DOHH2 (cell line): ENCODE data around the gene MOXD1.
"Not testable (repeated sequence)": the region's sequence is repeated elsewhere in the genome, so short reads cannot be mapped to it uniquely, and the experiment has no call there.

Experiments
- H3F3A ChIP-seq: fragments of 200-600 bp; sonication (generic), shearing (Covaris generic); 2 replicates; pipeline ENCODE4 v1.6.0; 2016; ENCODE audit warnings: antibody characterized with exemption, mild to moderate bottlenecking; ENCODE audit not compliant: control insufficient read depth, insufficient read depth
- H3K27ac ChIP-seq: fragments of 200-600 bp; sonication (generic); 2 replicates; pipeline ENCODE4 v1.5.1; 2014; ENCODE audit warnings: low read depth, mild to moderate bottlenecking, low read length, moderate library complexity
- H3K27me3 ChIP-seq: fragments of 200-600 bp; sonication (generic); 2 replicates; pipeline ENCODE4 v1.6.1; 2014; ENCODE audit warnings: mild to moderate bottlenecking, low read length, mixed read lengths; ENCODE audit not compliant: control insufficient read depth
- H3K36me3 ChIP-seq: fragments of 200-600 bp; sonication (generic); 2 replicates; pipeline ENCODE4 v1.6.1; 2014; ENCODE audit warnings: mild to moderate bottlenecking, low read length, moderate library complexity, mixed read lengths; ENCODE audit not compliant: control insufficient read depth
- H3K4me1 ChIP-seq: fragments of 200-600 bp; sonication (generic); 2 replicates; pipeline ENCODE4 v1.6.1; 2014; ENCODE audit warnings: mild to moderate bottlenecking, low read length, mixed read lengths; ENCODE audit not compliant: control insufficient read depth
- H3K4me2 ChIP-seq: fragments of 200-600 bp; sonication (generic); 2 replicates; pipeline ENCODE4 v1.6.0; 2014; ENCODE audit warnings: mild to moderate bottlenecking, low read length, moderate library complexity
- H3K4me3 ChIP-seq: fragments of 200-600 bp; sonication (generic); 2 replicates; pipeline ENCODE4 v1.5.1; 2014; ENCODE audit warnings: mild to moderate bottlenecking, low read length, mixed read lengths
- H3K79me2 ChIP-seq: fragments of 200-600 bp; sonication (generic); 2 replicates; pipeline ENCODE4 v1.6.1; 2014; ENCODE audit warnings: mild to moderate bottlenecking, low read length, mixed read lengths; ENCODE audit not compliant: control insufficient read depth
- H3K9me2 ChIP-seq: fragments of 200-600 bp; sonication (generic); replicated peaks from 2 replicates; pipeline ENCODE4 v1.6.1; 2014; ENCODE audit warnings: mild to moderate bottlenecking, low read length, mixed read lengths; ENCODE audit not compliant: control insufficient read depth
- H3K9me3 ChIP-seq: fragments of 200-600 bp; sonication (generic); 2 replicates; pipeline ENCODE4 v1.6.1; 2014; ENCODE audit warnings: antibody characterized with exemption, low read length, mixed read lengths; ENCODE audit not compliant: control insufficient read depth, insufficient read depth
- H4K20me1 ChIP-seq: fragments of 200-600 bp; sonication (generic); 2 replicates; pipeline ENCODE4 v1.6.0; 2014; ENCODE audit warnings: low read depth, mild to moderate bottlenecking, antibody characterized with exemption, low read length, moderate library complexity; ENCODE audit not compliant: control insufficient read depth, insufficient read depth
- EZH2phosphoT487 ChIP-seq: fragments of 200-600 bp; sonication (generic); IDR thresholded peaks from 2 replicates; pipeline ENCODE4 v1.6.1; 2017; ENCODE audit warnings: borderline replicate concordance, mild to moderate bottlenecking, antibody characterized with exemption, low read length, moderate library complexity, mixed read lengths
- TF ChIP-seq, protein P1 (sequence below): fragments of 200-600 bp; sonication (generic); IDR thresholded peaks from one replicate; pipeline ENCODE4 v1.5.1; 2014; ENCODE audit warnings: antibody characterized with exemption, mild to moderate bottlenecking, low read depth, low read length; ENCODE audit not compliant: poor library complexity, severe bottlenecking

Gene MOXD1

DNA sequence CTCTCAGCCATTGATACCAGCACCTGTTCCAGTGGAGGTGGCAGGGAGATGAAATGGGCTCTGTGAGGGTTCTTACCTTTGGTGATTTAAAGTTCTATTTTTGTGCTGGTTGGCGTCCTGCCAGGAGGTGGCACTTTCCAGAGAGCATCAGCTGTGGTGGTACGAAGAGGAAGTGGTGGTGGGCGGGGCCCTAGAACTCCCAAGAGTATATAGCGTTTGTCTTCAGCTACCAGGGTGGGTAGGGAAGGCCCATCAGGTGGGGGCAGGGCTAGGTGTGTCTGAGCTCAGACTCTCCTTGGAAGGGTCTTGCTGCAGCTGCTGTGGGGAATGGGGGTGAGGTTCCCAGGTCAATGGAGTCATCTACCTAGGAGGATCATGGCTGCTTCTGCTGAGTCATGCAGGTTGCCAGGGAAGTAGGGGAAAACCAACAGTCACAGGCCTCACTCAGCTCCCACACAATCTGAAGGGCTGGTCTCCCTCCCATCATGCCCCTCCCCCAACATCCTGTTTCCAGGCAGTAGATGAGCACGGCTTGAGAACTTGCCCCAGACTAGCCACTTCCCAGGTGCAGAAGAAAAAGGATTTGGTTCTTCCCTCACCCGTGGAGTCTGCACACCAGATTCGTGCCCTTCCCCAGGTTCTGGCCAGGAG lies 46.6 kb downstream of the MOXD1 start:
- no peaks in the 10 kb centered on the region for H3K9me2 ChIP-seq
- H3K9me3 ChIP-seq: peaks cover 12% of the 10 kb centered on the region; the same call in 1 of the 2 replicates
- H3K27ac ChIP-seq: peak overlapping the region; percentile 9; the same call in 1 of the 2 replicates
- no peaks in the 10 kb centered on the region for H3K79me2 ChIP-seq
- peak overlapping the region; percentile 46 for H3K4me3 ChIP-seq
- peaks cover 9% of the 10 kb centered on the region for H3K36me3 ChIP-seq
- no peaks in the 10 kb centered on the region; the same call in 1 of the 2 replicates for H3F3A ChIP-seq
- TF ChIP-seq EZH2phosphoT487: no peak
- TF ChIP-seq, protein P1, sequence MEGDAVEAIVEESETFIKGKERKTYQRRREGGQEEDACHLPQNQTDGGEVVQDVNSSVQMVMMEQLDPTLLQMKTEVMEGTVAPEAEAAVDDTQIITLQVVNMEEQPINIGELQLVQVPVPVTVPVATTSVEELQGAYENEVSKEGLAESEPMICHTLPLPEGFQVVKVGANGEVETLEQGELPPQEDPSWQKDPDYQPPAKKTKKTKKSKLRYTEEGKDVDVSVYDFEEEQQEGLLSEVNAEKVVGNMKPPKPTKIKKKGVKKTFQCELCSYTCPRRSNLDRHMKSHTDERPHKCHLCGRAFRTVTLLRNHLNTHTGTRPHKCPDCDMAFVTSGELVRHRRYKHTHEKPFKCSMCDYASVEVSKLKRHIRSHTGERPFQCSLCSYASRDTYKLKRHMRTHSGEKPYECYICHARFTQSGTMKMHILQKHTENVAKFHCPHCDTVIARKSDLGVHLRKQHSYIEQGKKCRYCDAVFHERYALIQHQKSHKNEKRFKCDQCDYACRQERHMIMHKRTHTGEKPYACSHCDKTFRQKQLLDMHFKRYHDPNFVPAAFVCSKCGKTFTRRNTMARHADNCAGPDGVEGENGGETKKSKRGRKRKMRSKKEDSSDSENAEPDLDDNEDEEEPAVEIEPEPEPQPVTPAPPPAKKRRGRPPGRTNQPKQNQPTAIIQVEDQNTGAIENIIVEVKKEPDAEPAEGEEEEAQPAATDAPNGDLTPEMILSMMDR: no peak
- H3K4me1 ChIP-seq: peaks cover 54% of the 10 kb centered on the region
- no peaks in the 10 kb centered on the region for H4K20me1 ChIP-seq
- peak overlapping the region; percentile 63 for H3K4me2 ChIP-seq
- no peaks in the 10 kb centered on the region for H3K27me3 ChIP-seq

DNA sequence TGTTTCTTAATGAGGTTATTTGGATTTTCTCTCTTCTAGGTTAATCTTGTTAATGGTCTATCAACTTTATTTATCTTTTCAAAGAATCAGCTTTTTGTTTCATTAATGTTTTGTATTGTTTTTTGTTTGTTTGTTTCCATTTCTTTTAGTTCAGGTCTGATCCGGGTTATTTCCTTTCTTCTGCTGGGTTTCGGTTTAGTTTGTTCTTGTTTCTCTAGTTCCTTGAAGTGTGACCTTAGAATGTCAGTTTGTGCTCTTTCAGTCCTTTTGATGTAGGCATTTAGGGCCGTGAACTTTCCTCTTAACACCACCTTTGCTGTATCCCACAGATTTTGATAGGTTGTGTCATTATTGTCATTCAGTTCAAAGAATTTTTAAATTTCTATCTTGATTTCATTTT lies 49.3 kb downstream of the MOXD1 start:
- H3F3A ChIP-seq, H3K27ac ChIP-seq, H3K4me3 ChIP-seq, H3K79me2 ChIP-seq, H4K20me1 ChIP-seq, H3K36me3 ChIP-seq, H3K27me3 ChIP-seq, H3K9me2 ChIP-seq: not testable (repeated sequence)
- Histone ChIP-seq H3K9me3 (peaks cover 12% of the 10 kb centered on the region; the same call in 1 of the 2 replicates), H3K4me1 (peaks cover 43% of the 10 kb centered on the region), H3K4me2 (peak overlapping the region; percentile 28)

DNA sequence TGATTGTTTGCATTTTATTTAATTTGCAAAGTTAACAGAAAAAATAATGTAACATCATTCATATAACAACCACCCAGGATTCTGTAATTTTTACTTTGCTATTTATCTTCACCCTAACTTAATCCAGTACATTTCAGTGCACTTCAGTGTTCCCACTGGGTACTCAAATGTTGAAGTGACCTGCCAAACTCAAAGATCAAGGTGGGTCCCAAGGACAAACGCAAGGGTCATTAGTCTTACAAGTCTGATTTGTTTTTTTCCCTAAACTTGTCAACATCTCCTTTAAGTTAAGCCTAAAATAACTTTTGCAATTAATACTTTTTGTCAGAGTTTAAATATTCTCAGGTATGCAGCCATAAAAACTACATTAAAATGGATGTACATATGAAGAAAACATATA lies 53.0 kb downstream of the MOXD1 start:
- H3F3A ChIP-seq: no peaks in the 10 kb centered on the region
- no peaks in the 10 kb centered on the region for H3K36me3 ChIP-seq
- H3K4me1 ChIP-seq: peaks cover 16% of the 10 kb centered on the region
- no peak overlapping the region for H3K4me3 ChIP-seq
- no peaks in the 10 kb centered on the region for H3K27me3 ChIP-seq
- H3K27ac ChIP-seq: no peak overlapping the region
- no peaks in the 10 kb centered on the region for H3K79me2 ChIP-seq
- H4K20me1 ChIP-seq: no peaks in the 10 kb centered on the region
- H3K4me2 ChIP-seq: no peak overlapping the region
- H3K9me3 ChIP-seq: peaks cover 11% of the 10 kb centered on the region
- no peaks in the 10 kb centered on the region for H3K9me2 ChIP-seq
- no peak for TF ChIP-seq EZH2phosphoT487
- TF ChIP-seq, protein P1: no peak

DNA sequence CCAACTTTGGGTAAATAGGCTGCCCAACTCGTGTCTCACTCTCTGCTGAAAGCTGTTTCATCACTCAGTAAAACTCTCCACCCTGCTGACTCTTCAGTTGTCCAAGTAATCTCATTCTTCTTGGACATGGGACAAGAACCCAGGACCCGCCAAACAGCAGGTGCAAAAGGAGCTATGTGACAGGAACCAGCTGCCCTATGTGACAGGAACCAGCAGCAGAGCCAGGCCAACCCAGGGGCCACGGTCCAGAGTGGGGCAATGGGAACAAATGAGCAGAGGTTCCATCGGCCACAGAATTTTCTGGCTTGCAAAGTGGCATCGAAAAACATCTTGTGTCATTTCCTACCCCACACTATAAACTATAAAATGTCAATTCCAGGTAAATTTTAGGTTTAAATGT lies 56.5 kb downstream of the MOXD1 start:
- Histone ChIP-seq H3K4me3 (no peak overlapping the region), H3K27ac (no peak overlapping the region), H3K9me2 (no peaks in the 10 kb centered on the region), H3K4me2 (no peak overlapping the region), H3K36me3 (no peaks in the 10 kb centered on the region), H3F3A (no peaks in the 10 kb centered on the region), H3K79me2 (no peaks in the 10 kb centered on the region), H3K4me1 (no peaks in the 10 kb centered on the region), H3K27me3 (no peaks in the 10 kb centered on the region), H4K20me1 (no peaks in the 10 kb centered on the region), H3K9me3 (peaks cover 11% of the 10 kb centered on the region)
- TF ChIP-seq EZH2phosphoT487: no peak
- TF ChIP-seq, protein P1: no peak
